ENCODE results near the gene IGFBP2.

Gene IGFBP2

GRCh38 chr2:216664593-216665034 is 31.4 kb downstream of the IGFBP2 start:
- no peak for DNase-seq

GRCh38 chr2:216665242-216665641 is 32.0 kb downstream of the IGFBP2 start:
- DNase-seq, result peak; percentile 69

- no peak for DNase-seq
Observed at GRCh38 chr2:216665717-216666116, 32.5 kb downstream of the IGFBP2 start.

GRCh38 chr2:216666461-216667233 is 33.4 kb downstream of the IGFBP2 start:
- peak; percentile 77 for DNase-seq

GRCh38 chr2:216670266-216671080 is 37.3 kb downstream of the IGFBP2 start:
- peak; percentile 42 for DNase-seq

GRCh38 chr2:216671081-216671411 is 37.8 kb downstream of the IGFBP2 start:
- DNase-seq, result peak; percentile 42

GRCh38 chr2:216671791-216672343 is 38.6 kb downstream of the IGFBP2 start:
- peak; percentile 31 for DNase-seq

GRCh38 chr2:216672466-216672865 is 39.2 kb downstream of the IGFBP2 start:
- no peak for DNase-seq

GRCh38 chr2:216673021-216673420 is 39.8 kb downstream of the IGFBP2 start:
- no peak for DNase-seq

GRCh38 chr2:216673609-216674008 is 40.4 kb downstream of the IGFBP2 start:
- no peak for DNase-seq

- DNase-seq, result no peak
Observed at GRCh38 chr2:216674376-216674775, 41.2 kb downstream of the IGFBP2 start.

GRCh38 chr2:216676630-216677029 is 43.4 kb downstream of the IGFBP2 start:
- DNase-seq, result peak; percentile 19

GRCh38 chr2:216677439-216678097 is 44.3 kb downstream of the IGFBP2 start:
- no peak for DNase-seq

- DNase-seq, result peak; percentile 21
Observed at GRCh38 chr2:216678098-216678465, 44.9 kb downstream of the IGFBP2 start.

- DNase-seq, result peak; percentile 33
Observed at GRCh38 chr2:216678813-216679657, 45.8 kb downstream of the IGFBP2 start.

- peak; percentile 53 for DNase-seq
Observed at GRCh38 chr2:216679658-216680024, 46.4 kb downstream of the IGFBP2 start.

GRCh38 chr2:216680951-216681629 is 47.9 kb downstream of the IGFBP2 start:
- DNase-seq, result peak; percentile 19

- DNase-seq, result peak; percentile 5
Observed at GRCh38 chr2:216681683-216682082, 48.5 kb downstream of the IGFBP2 start.

GRCh38 chr2:216683846-216684245 is 50.6 kb downstream of the IGFBP2 start:
- peak; percentile 45 for DNase-seq

GRCh38 chr2:216685327-216685875 is 52.2 kb downstream of the IGFBP2 start:
- no peak for DNase-seq

GRCh38 chr2:216687111-216687510 is 53.9 kb downstream of the IGFBP2 start:
- no peak for DNase-seq
